Activated CD4-positive, alpha-beta T cell treated with anti-CD3 and anti-CD28 coated beads, Interleukin-2, amount 50 U/mL, for 16 hours (primary cell): Measurements from ENCODE around the gene CEP104.

Experiments
- DNase-seq: peaks from one replicate; pipeline ENCODE4 v3.0.0-alpha.2; 2020

The CEP104 gene

DNA sequence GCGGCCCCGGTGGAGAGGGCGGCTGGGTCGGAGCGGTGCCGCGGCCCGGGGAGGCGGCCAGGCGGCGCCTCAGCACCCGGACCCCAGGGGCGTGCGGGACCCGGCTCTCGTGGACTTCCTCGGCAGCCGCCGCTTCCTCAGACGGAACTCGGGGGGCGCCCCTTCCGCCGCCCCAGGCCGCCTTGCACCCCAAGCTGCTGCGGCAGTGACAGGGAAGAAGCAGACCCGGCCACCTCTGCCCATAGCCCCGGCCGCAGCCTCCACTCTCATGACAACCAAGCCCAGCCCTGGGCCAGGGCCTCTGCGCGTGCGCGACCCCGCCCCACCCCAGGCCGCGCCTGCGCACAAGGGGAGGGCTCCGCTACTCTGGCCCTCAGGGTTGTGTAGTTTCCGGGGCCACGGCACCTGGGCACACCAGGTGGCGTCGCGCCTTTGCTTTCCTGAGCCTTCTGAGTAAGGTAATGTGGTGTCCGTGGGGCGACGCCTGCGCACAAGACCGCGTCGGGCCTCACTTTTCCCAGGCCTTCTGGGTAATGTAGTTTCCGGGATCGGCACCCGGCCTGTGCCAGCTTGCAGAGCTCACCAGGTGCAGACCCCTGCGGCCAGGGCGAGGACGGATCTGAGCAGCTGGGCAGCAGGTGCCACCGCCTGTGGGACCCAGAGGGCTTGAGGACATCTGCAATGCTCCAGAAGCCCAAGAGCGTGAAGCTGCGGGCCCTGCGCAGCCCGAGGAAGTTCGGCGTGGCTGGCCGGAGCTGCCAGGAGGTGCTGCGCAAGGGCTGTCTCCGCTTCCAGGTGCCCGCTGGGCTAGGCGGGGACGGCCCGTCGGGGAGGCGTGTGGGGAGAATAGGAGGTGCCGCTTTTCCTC is at the start of gene CEP104, which contains the start of gene DFFB:
CEP104 (minus strand) TSS at position 289 of the 868 bp plus-strand sequence. CDS start 4,804 bp downstream, outside the sequence.
DFFB (plus strand) TSS at position 554 of the 868 bp plus-strand sequence; CDS start at position 682, 128 bp downstream.
- DNase-seq: peak; percentile 98

DNA sequence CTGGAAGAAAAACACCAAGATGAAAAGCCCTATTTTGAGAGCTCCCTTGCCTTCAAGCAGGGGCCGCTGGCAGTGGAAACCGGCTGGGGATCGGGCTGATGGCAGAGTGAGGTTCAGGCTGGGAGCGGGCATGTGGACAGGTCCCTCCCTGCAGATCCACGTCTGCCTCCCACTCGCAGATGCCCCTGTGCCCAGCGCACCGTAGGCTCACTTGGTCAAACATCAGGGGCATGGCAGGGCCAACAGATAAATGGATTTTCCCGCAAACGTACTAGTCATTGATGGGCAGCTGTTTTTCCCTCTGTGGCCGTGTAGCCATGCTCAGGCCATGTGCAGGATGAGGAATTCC is 49.6 kb upstream of the CEP104 start:
- no peak for DNase-seq

DNA sequence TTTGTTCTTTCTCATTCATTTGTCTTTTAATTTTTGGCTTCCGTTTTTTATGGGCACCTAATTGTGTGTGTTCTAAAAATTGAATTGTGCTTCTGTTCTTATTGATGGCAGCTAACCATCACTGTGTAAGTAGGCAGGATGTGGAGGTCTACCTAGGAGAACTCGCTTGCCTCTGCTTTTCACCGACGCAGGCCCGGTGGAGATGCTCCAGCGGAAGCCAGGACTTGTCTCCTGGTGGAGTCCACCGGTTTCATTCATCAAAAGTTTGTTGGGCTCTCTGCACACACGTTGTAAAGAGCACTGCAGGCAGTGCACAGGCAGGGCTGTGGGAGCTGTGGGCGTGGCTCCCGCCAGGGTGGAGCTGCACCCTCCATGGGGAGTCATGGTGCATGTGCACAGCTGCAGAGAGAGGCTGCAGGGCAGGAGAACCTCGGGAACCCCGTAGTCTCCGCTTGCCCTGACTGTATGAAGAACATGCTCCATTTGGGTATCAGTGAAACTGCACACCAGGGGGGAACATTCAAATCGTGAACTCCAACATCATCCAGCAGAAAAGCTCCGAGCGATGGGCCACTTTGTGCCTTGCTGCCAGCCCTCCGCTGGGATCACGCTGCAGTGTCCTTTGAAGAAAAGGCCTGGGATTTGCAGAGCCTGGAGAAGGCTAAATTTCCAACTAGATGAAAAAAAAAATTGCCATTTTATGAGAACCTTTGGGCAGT is 49.1 kb upstream of the CEP104 start:
- no peak for DNase-seq

DNA sequence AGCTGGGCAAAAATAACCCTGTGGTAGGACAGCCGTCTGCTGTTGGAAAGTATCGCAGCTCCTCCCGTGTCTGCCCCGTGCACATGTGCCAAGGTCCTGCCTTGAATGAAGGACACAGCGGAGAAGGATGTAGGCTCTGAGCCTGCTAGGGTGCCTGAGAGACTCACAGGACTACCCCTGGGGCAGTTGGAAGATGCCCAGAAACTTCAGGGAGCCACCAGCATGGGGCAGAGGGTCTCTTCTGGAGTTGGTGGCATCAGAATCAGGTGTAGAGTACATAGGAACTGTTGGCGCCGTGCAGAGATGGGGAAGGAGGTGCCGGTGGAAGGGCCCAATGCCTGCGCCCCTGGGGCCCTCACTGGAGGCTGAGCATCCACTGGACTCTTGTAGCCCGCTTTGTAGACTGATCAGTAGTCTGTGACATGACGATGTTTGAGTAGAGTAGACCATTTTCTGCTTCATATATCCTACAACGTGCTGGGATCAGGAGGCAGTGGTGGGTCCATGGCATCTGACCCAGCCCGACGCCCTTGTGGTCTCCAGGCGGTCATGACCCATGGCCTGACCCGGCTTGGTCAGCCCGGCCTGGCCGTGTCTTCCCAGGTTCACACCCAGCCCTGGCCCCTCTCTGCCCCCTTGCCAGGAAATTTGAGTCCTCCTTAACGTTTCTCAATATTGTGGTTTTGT is 48.4 kb upstream of the CEP104 start:
- DNase-seq: no peak

DNA sequence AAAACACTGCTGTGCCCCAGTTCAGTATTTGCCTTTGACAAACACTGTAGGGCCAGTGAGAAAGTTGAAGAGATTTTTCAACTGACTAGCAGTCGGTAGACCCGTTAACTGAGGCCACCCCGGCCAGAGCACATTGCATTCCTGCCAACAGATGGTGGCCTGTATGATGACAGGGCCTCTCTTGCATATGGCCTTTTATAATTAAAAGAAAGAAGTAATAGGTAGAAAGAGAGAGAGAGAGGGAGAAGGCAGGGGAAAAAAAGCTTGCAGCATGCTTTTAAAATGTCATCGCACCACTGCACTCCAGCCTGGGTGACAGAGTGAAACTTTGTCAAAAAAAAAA is 47.8 kb upstream of the CEP104 start:
- no peak for DNase-seq

DNA sequence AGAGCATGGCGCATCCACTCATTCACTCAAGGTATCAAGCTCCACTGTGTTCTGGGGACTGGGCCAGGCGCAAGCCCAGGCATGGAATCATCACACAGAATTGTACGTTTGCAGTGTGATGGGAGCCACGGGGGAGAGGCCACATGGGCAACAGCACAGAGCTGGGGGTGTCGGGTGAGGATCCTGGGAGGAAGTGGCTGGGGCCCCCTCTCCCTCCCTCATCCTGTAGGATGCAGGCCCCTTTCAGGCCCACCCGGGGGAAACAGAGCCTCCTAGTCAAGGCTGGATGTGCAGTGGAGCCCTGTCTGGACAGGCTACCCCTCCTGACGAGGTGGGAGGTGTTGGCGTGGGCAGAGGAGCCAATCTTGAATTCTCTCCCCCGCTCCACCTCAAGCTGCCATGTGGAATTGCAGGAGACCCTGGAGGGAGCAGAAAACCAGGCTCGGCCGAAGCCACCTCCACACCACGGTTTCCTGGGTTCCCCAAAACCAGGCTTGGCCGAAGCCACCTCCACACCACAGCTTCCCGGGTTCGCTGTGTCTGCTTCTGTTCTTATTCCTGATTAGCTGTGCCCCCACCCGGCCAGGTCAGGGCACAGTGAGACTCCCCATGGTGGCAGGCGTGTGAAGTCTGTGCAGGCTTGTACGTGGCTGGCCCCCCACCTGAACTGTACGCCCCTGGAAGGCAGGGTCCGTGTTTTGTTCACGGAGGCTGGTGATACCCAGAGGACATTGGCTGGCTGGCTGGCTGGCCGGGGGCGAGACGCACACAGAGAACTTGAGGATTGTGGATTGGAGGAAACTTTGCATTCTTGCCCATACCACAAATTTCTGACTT is 47.2 kb upstream of the CEP104 start:
- no peak for DNase-seq

DNA sequence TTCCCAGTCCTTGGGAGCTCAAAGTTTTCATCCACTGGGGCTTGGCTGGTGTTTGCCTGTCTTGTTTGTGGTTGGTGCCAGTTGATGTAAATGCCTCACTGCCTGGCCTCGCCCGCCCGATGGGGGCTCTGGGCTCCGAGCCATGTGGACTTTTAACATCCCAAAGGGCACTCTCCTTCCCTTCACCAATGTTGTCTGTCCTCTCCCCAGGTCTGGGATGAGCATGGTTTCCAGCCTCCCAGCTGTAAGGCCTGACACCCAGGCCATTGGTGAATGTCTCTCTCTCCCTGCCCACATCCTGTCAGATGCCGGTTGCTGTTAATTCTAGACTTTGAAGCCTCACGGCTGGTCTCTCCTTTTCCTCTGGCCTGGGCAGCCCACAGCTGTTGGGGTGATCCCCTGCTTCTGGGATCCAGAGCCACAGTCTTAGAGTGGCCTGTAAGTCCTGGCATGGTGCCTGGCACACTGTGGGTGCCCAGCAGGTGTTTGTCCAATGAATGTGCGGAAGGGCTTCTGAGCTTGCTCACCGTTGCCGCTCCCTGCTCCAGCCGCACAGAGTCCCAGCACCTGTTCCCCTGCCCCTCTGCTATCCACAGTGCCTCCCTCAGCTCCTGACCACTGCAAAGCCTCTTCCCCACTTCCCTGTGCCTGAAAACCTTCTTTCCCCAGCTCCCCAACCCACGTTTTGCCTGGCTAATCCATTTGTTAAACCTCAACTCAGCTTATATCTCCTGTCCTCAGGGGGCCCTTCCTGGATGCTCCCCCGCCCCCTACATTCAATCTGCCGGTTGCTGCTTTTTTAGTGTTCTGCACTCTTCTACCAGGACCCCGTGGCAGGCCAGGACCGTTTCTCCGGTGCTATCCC is 46.4 kb upstream of the CEP104 start:
- DNase-seq: peak; percentile 21

DNA sequence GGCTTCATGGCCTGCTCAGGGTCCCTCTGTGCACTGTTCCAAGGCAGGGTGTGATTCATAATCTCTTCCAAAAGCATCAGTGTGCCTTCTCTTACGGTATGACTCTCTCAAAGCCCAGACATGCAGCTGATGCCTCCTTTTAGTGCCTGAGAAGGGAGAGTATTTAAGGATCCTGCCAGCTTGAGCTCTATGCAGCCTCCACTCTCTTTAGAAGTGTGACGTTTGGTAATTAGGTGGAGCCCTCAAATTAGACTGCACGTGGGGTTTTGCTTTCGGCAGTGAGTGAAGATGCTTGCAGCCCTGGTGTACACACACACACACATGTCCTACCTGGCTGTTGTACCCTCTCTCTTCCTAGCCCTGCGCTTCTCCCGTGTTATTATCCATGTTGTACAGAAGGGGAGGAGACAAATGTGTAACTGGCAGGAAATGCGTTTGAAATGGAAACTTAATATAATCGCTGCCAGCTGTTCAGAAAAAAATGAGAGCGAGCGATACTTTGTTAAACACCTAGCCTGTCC is 45.6 kb upstream of the CEP104 start:
- peak; percentile 20 for DNase-seq

DNA sequence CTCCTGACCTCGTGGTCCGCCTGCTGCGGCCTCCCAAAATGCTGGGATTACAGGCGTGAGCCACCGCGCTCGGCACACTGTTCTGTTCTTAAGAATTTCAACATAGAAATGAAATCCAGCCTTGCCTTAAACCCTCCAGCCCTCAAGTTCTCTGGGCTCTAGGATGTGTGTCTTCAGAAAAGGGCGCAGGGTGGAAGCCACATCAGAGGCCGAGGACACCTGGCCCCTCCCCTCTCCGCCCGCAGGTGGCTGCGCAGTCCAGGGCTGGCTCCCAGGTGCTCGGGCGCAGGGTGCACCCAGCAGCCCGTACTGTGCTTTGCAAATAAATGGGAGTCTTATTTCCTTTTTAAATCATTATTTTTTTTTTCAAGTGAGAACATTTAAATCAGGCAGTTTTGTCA is 45.1 kb upstream of the CEP104 start:
- DNase-seq: no peak

DNA sequence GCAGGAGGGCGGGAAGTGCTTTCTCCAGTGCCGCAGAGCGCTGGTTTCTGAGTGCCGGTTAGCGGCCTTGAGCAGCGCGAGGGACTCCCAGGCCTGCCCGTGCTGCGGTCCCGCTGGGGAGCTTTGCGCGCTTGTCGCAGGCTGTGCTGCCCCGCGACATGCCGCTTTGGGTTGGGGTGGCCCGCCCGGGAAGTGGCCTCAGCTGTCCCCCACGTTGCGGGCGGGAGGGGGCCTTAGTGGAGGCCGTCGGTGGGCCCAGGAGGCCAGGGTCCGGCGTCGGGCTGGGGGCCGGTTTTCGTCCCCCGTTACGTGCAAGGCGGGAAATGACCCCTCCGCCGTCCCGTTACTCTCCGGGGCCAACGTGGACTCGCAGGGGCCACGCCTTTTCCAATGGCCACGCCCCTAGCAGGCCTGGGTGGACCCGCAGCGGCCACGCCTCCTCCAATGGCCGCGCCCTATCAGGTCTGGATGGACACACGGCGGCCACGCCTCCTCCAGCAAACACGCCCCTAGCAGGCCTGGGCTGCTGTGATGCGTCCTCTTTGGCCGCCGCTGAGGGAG is 44.0 kb upstream of the CEP104 start:
- peak; percentile 94 for DNase-seq

DNA sequence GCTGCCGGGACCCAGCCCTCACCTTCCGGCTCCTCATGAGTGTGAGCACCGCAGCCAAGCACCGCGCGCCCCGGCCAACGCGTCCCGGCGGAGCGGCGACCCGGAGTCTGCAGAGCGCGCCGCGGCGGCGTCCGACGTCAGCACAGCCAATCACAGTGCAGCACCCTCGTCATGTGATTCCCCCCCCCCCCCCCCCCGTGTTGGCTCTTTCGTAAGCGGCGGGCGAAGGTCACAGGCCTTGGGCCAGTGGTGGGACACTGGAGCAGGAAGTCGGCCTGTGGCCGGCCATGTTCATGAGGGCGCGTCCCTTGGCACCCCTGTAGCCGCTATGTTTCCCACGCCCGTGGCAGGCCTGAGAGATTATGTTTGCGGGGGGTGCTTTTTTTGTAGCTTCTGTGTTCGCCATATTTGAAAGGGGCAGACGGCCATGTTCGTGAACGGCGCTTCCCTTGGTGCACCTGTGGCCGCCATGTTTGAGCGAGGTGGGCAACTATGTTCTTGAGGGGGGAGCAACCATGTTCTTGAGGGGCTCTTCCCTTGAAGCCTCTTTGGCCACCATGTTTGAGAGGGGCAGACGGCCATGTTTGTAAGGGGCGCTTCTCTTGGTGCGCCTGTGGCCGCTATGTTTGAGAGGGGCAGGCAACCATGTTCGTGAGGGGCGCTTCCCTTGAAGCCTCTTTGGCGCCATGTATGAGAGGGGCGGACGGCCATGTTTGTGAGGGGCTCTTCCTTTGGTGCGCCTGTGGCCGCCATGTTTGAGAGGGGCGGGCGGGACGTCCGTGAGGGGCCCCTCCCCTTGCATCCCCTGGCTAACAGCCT is 43.3 kb upstream of the CEP104 start, which contains the start of gene C1orf174:
C1orf174 (minus strand) TSS at position 123 of the 819 bp plus-strand sequence; CDS start at position 37, 86 bp downstream.
- peak; percentile 96 for DNase-seq

DNA sequence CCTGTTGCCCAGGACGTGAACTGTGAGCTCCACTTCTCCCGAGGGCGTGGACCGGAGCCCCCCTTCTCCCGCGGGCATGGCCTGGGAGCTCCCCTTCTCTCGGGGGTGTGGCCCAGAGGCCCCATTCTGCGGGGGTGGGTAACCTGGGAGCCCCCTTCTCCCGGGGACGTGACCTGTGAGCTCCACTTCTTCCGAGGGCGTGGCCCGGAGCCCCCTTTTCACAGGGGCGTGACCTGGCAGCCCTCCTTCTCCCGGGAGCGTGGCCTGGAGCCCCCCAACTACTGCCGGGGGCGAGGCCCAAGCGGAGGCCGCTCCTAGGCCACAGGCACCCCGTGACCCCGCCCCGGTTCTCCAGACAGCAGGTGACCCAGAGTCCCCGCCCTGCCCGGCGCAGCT is 42.7 kb upstream of the CEP104 start:
- DNase-seq: peak; percentile 18

DNA sequence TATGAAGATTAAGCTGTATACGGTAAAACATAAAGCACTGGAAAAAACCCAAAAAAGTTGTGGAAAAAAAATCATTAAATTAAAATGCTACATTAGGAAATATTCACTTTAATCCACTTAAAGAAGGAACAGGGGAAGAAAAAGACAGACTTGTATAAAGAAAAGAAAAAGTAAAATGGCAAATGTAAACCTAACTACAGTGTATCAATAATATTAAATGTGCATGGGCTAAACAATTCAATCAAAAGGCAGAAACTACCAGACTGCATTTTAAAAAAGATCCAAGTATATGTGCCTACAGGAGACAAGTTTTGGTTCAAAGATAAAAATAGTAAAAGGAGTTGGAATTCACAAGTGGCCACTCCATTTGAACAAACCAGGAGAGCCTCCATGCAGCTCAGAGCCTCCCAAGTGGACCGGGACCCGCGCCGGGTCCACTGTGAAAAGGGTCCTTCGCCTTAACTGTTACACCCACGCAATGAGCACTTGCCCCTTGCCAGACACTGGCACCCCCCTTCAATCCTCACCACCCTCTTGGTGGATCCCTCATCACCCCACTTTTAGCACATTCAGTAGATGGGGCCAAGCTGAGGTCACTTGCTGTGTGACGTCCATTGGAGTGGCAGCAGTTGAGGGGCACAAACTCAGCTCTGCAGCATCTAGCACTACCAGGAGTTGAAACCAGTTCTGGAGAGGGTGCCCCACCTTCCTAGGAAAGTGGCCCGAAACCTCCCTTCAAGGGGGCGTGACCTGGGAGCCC is 42.2 kb upstream of the CEP104 start:
- no peak for DNase-seq

DNA sequence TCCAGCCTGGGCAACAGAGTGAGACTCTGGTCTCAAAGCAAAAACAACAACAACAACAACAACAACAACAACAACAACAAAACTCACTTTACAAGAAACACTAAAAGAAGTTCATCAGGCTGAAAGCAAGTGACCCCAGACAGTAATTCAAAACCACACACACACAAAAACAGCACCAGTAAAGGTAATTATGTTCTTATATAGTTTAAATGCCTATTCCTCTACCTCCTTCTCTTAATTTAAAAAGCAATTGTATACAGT is 41.4 kb upstream of the CEP104 start:
- DNase-seq: no peak

DNA sequence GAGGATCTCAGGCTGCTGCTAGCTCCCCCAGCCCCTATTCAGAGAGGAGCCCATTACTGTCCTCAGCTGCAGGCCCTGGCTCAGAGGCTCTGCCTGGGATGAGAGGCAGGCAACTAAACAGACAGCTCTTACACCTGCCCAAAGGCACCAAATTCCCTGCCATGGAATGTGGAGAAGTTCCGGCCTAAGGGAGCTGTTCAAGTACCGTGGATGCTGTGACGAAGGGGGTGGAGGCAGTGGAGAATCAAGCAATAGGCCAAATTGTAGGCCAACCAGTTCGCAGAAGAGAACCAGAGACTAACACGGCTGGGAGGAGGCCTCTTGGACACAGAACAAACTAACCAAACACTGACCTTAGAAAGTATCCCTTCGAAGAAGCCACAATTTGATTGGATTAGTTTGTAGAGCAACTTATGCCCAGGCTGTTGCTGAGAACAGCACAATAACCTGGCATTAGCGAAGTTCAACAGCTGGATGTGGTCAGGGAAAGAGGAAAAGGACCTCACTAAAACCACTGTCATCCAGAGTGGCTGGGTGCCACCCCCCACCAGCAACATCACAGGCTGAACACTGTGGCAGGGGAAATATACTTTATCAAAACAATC is 39.5 kb upstream of the CEP104 start:
- DNase-seq: no peak

DNA sequence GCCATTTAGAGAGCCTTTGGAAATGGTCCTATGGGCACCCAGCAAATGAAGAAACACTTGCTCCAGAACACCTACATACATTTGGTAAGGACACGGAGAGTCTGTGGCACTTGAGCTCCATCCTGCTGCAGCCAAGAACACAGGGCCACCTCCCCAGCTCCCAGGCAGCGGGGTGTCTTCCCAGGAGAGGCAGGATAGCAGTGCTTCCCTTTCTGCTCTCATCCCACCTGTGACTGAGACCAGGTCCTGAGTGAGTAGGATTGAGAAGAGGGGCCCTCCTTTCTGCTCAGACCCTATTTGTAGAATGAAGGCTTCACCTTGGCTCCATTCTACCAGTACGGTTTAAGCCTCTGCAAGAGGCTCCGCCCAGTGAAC is 38.9 kb upstream of the CEP104 start:
- DNase-seq: no peak

DNA sequence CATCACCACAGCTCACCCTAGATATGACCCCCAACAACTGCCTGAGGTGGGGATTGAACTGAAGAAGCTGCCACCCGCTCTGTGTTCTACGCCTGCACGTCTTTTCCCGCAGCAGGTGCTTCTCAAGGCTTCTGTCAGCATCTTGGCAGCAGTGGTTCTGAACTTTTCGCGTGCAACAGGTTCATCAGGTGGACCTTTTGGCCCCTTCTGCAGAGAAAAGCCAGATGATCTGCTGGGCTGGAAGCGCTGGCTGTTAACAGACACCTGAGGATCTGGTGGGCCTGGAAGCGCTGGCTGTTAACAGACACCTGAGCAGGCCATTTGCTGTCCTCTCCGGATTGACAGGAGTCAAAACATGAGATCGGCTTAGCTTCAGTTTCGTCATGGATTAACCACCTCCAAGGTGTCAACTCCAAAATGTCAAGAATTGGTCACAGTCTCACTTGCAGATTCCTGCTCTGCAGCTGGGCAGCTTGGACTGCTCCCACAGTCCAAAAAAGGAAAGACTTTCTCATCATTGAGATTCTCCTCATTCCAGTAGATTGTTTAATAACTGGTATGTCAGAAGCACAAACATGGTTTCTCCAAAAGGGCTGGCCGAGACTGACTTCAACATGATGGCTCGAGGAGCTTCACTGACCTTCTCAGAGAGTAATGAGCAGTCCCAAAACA is 38.4 kb upstream of the CEP104 start:
- DNase-seq: no peak

DNA sequence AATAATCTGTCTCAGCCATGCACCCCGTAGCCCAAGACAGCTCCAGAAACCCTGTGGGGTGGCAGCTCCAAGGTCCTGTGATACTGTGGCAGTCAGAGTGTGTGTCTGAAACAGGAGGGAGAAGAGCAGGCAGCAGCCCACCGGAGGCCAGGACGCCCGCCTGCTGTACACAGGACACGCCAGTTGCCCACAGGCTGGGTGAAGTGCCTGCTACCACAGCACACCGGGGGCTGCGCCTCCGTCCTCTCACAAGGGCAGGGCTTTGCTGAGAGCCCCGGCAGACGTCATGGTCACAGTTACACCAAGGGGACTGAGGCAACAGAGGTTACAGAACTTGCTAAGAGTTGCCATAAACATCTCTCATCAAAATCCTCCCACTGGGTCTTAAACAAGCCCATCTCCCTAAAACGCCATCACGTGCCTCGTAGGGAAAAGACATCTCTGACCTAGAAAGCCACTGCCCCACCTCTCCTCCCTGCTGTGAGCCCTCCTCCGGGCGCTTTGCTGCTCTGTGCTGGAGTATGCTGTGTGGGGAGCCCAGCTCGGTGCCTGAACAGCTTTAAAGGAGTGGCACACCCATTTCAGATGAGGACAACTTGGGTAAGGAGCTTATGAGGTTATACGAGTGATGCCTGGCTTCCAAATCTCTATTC is 37.7 kb upstream of the CEP104 start:
- DNase-seq: no peak
